H4 (cell line): ENCODE measurements around the gene SPTB. TPM values are rescaled to one million over a fixed set of nuclear protein-coding genes. Genes with fewer than 3 reads are reported as not detected.

Source experiments
- DNase-seq: peaks from one replicate; pipeline ENCODE4 v3.0.0-alpha.2; 2015; ENCODE audit warnings: low spot score
- total RNA-seq: library from RNA; depleted of rRNA; stranded (reverse); fragments of >200 nt; shearing (Covaris generic); gene quantifications from 2 replicates; pipeline ENCODE4 v1.2.3, GENCODE V29; 2014

The SPTB gene
- total RNA-seq, 1 experiment from 2014 or later = 0.04 TPM

- no peak for DNase-seq
These were observed 126.8 kb downstream of the SPTB start for GRCh38 chr14:64752909-64753308.

DNA sequence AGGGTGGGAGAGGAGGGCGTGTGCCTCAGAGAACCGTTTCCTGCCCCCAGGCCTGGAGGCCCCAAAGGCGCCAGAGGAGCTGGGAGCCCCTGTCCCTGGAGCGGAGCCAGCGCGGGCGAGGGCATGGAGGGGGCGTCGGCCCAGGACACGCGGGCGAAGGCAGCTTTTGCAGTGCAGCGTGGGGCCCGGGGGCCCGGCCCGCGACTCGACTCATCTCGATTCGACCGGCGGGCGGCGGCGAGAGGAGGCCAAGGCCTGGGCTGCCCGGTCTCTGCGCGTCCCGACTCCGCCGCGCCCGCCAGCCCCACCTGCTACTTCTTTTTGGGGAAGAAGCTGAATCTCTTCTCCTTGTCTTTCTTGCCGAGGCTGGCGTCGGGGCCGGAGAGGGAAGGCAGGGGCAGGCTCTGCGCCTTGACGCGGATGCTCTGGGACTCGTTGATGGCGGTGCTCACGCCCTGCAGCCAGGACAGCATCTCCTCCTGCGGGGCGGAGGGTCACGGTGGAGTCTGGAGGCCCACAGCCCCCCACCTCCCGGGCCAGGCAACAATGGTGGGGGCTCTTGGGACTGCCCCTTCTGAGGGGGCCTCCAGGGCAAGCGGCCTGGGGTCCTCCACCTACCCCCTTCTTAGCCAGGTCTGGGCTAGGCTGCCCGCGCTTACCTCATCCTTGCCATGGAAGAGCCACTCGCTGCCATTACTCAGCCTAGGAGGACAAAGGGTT is 130.6 kb downstream of the SPTB start:
- DNase-seq = no peak

GRCh38 chr14:64748521-64748920 is 131.2 kb downstream of the SPTB start:
- DNase-seq = no peak

DNA sequence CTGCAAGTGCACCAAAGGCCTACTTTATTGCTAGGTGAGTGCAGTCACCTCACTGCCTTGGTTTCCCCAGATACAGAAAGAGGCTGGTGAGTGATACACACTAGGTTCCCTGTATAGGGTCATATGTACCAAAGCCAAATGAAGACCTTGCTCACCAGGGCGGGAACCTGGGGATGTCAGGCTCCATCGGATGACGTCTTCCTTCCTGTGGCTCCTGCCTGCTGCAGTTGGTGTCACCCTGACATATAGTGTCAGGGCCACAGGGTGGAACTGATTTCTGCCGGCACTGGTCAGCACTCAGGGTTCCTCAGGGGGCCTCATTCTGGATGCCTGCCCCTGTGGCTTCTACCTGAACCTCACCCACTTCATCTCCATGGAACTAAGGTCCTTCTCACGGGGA is 132.4 kb downstream of the SPTB start:
- no peak for DNase-seq

DNA sequence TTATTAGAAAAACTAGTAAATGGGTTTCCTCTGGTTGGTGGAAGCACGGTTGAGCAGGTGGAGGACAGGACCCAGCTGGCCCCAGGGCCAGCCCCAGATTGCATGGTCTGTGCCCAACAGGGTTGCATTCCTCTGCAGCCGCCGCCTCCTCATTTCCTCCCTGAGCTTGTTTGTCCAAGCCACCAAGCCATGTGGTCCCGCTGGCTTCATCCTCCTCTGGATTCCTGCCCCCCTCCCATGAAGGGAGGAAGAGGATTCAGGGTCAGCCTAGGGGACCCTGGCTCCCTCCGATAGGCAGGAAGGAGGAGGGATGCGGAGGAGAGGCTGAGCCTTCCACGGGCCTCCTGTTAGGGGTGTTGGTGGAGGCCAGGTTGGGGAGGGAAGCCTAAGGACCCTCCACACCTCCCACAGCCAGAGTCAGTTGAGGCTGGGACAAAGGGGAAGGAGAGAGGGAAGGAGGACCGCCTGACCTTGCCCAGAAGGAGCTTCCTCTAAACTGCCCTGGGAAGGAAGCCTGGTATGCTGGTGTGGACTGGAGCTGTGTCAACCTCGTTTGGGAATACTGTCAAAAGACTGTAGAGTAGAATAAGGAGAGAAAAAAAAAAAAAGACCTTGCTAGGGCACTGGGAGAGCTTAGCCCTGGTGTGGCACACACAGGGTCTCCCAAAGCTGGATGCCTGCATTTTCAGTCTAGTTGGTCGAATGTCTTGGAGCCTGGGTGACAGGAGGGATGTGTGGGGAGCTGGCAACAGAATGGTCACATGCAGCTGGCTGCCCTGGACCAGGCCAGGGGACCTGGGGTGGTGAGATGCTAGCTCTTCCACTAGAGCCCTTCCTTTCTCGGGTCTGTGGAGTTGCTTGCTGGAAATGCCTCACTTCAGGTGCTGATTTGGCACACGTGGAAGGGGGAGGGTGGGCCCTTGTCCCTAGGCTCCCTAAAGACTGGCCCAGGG is 133.1 kb downstream of the SPTB start:
- no peak for DNase-seq

GRCh38 chr14:64745511-64746091 is 134.1 kb downstream of the SPTB start:
- DNase-seq = no peak

GRCh38 chr14:64743061-64743460 is 136.6 kb downstream of the SPTB start:
- no peak for DNase-seq

- DNase-seq = no peak
These were observed 137.7 kb downstream of the SPTB start for GRCh38 chr14:64741961-64742360.

GRCh38 chr14:64741200-64741599 is 138.5 kb downstream of the SPTB start:
- DNase-seq = no peak

DNA sequence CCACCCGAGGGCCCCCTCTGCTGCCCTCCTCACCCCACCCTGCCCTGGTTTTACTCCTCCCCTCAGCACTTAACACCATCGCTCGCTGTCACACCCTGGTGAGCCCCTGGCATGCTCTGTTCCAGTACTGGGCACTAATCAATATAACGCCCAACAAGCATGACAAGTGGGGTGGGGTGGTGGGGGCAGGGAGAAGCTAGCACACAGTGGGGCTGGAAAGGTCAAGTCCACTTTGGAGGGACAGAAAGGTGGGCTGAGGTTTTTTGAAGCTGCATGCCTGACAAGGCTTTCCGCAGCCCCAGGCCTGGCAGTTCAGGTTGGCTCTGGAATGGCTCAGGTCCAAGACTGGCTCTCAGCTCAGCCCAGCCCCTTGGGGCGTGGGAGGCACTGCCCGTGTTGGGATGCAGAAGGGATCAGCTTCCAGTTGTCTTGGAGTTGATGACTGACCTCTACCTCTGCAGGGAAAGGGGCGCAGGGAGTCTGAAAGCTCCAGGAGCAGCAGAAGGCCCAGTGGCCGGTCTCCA is 141.4 kb downstream of the SPTB start:
- DNase-seq = no peak

GRCh38 chr14:64737391-64738280 is 142.1 kb downstream of the SPTB start:
- DNase-seq = no peak

DNA sequence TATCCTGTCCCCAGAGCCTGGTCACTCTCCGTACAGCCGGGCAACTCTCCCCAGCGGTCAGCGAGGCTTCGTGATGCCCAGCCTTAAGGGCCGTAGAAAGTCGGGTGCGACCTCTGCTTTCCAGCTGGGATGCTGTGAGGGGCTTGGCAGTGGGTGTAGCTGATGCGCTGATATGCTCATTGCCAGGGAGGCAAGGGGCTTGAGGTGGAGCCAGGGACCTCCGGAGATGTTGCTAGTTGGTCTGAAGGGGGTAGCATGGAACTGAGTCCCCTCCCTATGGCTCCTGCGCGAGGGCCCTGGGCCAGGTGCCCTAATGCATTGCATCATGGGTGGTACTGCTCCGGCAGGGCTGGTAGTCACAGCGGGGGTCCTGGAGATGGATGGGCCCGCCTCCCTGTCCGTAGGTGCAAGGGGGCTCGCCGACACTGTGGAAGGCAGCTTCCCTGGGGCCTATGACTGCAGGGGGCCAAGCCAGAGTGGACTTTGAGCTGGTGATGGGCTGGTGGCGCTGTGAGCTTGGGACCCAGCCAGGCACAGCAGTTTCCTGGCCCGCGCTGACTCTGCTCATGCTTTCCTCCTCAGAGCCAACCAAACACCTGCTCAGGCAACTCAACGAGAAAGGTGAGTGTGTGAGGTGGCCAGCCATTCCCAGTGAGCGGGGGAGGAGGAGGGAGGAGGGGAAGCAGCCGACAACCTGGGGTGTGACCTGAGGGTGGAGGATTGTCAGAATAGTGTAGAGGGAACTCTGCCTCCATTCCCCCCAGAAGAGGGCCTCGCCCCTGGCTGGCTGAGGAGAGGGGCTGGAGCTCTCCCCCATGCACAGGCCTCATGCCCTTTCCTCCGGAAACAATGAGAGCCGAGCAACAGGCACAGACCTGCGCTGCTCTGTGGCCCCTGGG is 143.2 kb downstream of the SPTB start:
- DNase-seq = no peak

GRCh38 chr14:64734990-64735389 is 144.7 kb downstream of the SPTB start:
- DNase-seq = no peak

GRCh38 chr14:64733899-64734298 is 145.8 kb downstream of the SPTB start:
- DNase-seq = no peak

DNA sequence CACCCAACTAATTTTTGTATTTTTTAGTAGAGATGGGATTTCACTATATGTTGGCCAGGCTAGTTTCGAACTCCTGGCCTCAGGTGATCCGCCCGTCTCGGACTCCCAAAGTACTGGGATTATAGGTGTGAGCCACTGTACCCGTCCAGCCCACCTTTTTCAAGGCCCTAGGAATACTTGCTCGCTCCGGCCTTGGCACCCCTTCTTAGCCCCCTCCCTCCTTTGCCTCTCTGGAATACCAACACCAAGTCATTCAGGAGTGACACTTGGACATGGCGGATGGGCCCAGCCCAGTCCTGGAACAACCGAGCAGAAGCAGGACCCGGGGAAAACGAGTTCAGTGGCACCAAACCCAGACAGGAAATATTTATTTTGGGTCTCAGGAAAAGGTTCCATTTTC is 146.4 kb downstream of the SPTB start:
- DNase-seq = no peak

GRCh38 chr14:64732536-64733120 is 147.1 kb downstream of the SPTB start:
- no peak for DNase-seq

GRCh38 chr14:64732066-64732465 is 147.6 kb downstream of the SPTB start:
- DNase-seq = no peak

DNA sequence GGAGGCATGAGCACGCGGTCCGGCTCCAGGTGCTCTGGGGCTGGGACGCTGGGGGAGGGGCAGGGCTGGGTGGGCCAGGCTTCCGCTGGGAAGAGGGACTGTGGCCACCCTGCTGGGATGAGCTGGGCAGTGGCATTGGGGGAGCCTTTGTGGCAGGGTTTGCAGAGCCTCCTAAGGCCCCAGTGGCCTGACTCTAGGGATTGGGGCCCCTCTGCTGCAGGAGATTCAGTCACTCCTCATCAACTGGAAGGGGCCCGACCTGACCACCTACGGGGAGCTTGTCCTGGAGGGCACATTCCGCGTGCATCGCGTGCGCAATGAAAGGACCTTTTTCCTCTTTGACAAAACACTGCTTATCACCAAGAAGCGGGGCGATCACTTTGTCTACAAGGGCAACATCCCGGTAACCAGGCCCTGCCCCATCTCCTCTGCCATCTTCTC is 148.5 kb downstream of the SPTB start:
- no peak for DNase-seq

GRCh38 chr14:64730681-64731080 is 149.0 kb downstream of the SPTB start:
- DNase-seq = no peak

DNA sequence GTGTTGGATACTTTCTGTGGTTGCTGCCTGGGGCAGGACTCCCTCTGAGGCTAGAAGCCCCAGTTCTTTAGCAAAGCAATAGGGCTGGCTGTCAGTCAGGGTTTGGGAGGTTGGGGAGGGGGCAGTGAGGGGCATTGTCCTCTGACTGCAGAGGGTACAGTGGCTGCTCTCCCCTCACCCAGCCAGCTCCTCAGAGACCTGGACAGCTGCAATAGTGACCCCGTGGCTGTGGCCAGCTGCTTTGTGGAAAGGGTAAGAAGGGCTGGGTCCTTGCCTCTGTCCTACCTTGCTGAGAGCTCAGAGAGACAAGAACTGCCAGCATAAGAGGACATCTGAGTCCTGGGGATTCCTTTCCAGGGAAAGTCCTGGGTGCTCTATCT is 149.7 kb downstream of the SPTB start:
- no peak for DNase-seq
